DOHH2 (cell line): Measurements from ENCODE around the gene CSMD2.

Experiments used
- CTCF ChIP-seq: fragments of 200-600 bp; sonication (generic); IDR thresholded peaks from one replicate; pipeline ENCODE4 v1.5.1; 2014; ENCODE audit warnings: antibody characterized with exemption, mild to moderate bottlenecking, low read depth, low read length; ENCODE audit not compliant: poor library complexity, severe bottlenecking
- EZH2phosphoT487 ChIP-seq: fragments of 200-600 bp; sonication (generic); IDR thresholded peaks from 2 replicates; pipeline ENCODE4 v1.6.1; 2017; ENCODE audit warnings: borderline replicate concordance, mild to moderate bottlenecking, antibody characterized with exemption, low read length, moderate library complexity, mixed read lengths

- TF ChIP-seq CTCF: no peak
- no peak for TF ChIP-seq EZH2phosphoT487
These were observed 540.6 kb downstream of the CSMD2 start for GRCh38 chr1:33624261-33624990.
